ENCODE results near the gene SIPA1L3. TPM values are rescaled to one million over a fixed set of nuclear protein-coding genes. Genes with fewer than 3 reads are reported as not detected.

Gene SIPA1L3
- total and polyA plus RNA-seq, 12 donors = 2.8 to 24.2 (median 12.3) TPM

DNA sequence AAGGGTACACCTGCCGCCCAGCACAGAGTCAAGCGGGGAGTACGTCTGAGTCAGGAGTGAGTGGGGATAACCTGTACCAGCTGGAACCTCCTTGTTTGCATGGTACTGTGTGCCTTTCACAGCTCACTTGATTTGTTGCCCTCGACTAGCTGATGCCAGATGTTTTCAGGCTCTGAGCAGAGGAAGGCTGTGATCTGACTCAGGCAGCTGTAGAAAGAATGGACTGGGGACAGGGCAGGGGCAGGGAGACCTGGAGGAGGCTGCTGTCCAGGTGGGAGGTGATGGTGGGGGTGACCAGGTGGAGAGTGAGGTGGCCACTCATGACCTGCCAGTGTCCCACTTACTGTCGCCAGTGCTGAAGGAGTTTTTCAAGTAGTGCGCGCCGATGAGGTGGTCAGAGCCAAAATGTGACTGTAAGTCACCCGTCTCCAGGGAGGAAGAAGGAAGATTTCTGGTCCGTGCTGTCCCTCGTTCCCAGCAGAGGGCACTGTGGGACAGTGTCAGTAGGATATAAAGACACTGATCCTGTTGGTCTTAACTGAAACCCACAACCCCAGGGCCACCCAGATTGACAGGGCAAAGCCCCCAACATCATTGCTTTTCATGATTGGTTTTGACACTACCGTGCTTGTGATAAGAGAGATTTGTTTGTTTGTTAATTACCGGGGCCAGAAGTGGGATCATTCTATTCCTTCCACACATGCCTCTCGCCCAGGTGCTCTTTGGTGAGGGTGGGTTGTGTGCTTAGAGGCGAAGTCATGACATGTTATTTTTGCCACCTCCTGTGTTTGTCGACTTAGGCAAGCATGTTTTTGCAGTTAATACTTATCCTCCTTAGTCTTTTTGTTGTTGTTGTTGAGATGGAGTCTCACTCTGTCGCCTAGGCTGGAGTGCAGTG, 188.7 kb downstream of the SIPA1L3 start:
- TF ChIP-seq, protein P1, sequence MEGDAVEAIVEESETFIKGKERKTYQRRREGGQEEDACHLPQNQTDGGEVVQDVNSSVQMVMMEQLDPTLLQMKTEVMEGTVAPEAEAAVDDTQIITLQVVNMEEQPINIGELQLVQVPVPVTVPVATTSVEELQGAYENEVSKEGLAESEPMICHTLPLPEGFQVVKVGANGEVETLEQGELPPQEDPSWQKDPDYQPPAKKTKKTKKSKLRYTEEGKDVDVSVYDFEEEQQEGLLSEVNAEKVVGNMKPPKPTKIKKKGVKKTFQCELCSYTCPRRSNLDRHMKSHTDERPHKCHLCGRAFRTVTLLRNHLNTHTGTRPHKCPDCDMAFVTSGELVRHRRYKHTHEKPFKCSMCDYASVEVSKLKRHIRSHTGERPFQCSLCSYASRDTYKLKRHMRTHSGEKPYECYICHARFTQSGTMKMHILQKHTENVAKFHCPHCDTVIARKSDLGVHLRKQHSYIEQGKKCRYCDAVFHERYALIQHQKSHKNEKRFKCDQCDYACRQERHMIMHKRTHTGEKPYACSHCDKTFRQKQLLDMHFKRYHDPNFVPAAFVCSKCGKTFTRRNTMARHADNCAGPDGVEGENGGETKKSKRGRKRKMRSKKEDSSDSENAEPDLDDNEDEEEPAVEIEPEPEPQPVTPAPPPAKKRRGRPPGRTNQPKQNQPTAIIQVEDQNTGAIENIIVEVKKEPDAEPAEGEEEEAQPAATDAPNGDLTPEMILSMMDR (IDR thresholded peaks at IDR 0.05) = peak; percentile 45 to 80 (median 71)
- peaks cover 0 to 8% (median 0%) of the 10 kb centered on the region in 11 donors for H3K9me3 ChIP-seq
- H3K36me3 ChIP-seq = peaks cover 0 to 22% (median 9%) of the 10 kb centered on the region in 9 donors
- peak; percentile 59 to 68 for DNase-seq
- no peaks in the 10 kb centered on the region for H3K27me3 ChIP-seq
- no peak overlapping the region for H3K27ac ChIP-seq
- intact Hi-C loops (cut with DNase I) = loop anchor here in 8 of 10 donors (2.0 to 10.0 kb wide), 5 partner anchors 188 to 198 kb away; partner anchors contain the start of genes SIPA1L3 (in 4 of the 8) and WDR87 (in 4 of the 8)
- no peak overlapping the region for H3K4me3 ChIP-seq
- H3K4me1 ChIP-seq = peaks cover 0 to 17% (median 0%) of the 10 kb centered on the region in 9 donors
- 46 to 50% methylated on average over 17 of the region's 17 CpGs for WGBS, 2 donors
- peak in 6 of 8 donors; percentile 50 to 76 (median 62) for ATAC-seq

DNA sequence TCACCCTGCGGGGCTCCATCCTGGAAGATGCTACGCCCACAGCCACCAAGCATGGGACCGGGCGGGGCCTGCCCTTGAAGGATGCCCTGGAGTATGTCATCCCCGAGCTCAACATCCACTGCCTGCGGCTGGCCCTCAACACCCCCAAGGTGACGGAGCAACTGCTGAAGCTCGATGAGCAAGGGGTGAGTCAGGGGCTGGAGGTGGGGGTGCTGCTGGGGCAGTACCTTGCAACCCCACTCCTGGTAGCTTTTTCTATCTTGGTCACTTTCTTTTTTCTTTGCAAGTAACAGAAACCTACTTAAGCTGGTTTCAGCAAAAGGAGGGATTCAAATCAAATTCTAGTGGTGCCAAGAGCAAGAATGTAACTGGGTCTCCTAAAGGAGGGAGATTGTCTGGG, 193.0 kb downstream of the SIPA1L3 start:
- ATAC-seq = no peak
- intact Hi-C loops (cut with DNase I) = loop anchor here in 5 of 10 donors (5.0 to 10.0 kb wide), 3 partner anchors 193 to 203 kb away; partner anchors contain the start of genes SIPA1L3 (in 4 of the 5) and WDR87 (in 4 of the 5)

DNA sequence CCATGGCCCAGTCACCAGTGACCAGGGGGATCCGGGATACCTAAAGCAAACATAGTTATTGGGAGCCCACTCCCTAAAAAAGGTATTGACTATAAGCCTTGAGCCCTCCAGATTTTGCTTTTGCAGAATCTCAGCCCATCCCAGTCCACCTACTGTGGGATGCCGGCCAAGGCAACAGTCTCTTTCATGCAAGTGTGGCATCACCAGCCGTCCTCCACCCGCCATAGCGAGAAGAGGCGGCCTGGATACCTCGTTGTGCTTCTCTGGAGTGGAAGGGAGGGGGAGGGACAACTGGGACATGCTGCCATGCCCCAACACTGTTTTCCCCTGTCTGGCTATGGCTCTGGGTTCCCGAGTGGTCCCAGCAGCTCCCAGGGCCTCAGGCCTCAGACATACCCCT, 193.6 kb downstream of the SIPA1L3 start:
- Histone ChIP-seq H3K27me3 (no peaks in the 10 kb centered on the region), H3K4me3 (no peak overlapping the region), H3K36me3 (peaks cover 0 to 46% (median 13%) of the 10 kb centered on the region in 9 donors), H3K4me1 (peaks cover 0 to 3% (median 0%) of the 10 kb centered on the region in 9 donors), H3K27ac (no peak overlapping the region), H3K9me3 (peaks cover 0 to 8% (median 0%) of the 10 kb centered on the region in 11 donors)
- intact Hi-C loops (cut with DNase I) = no loop called here
- TF ChIP-seq, protein P1 (IDR thresholded peaks at IDR 0.05) = no peak
- ATAC-seq (no peak), DNase-seq (no peak)
- 96 to 97% methylated on average over 8 of the region's 8 CpGs for WGBS, 2 donors

More for the DNA sequence above, 193.0 kb downstream of the SIPA1L3 start:
- TF ChIP-seq, protein P1 (IDR thresholded peaks at IDR 0.05) = no peak
- H3K9me3 ChIP-seq = peaks cover 0 to 8% (median 0%) of the 10 kb centered on the region in 11 donors
- DNase-seq = no peak
- whole genome bisulfite sequencing, 2 donors = 98% methylated on average over 8 of the region's 8 CpGs
- peaks cover 0 to 5% (median 0%) of the 10 kb centered on the region in 9 donors for H3K4me1 ChIP-seq
- no peak overlapping the region for H3K4me3 ChIP-seq
- H3K27me3 ChIP-seq = no peaks in the 10 kb centered on the region
- H3K27ac ChIP-seq = no peak overlapping the region
- peaks cover 0 to 40% (median 13%) of the 10 kb centered on the region in 9 donors for H3K36me3 ChIP-seq

DNA sequence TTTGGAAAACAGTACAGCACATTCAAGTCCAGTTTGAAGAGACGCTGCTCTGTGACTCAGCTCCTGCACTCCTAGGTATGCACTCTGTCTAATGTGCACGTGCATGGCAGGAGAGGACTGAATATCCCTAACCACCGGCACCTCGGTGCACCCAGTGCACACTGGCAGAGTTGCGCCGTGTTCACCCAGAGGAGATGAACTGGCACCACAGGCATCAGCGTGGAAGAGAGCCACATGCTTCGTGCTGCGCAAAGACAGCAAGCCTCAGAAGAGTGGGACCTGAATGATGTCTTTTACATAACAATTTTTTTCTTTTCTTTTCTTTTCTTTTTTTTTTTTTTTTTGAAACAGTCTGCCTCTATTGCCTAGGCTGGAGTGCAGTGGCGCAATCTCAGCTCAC, 194.7 kb downstream of the SIPA1L3 start:
- peaks cover 0 to 8% (median 0%) of the 10 kb centered on the region in 11 donors for H3K9me3 ChIP-seq
- ATAC-seq (no peak), DNase-seq (no peak)
- no peaks in the 10 kb centered on the region for H3K27me3 ChIP-seq
- WGBS, 2 donors = 95 to 97% methylated on average over 10 of the region's 10 CpGs
- TF ChIP-seq, protein P1 (IDR thresholded peaks at IDR 0.05) = no peak
- H3K4me1 ChIP-seq = no peaks in the 10 kb centered on the region
- H3K27ac ChIP-seq = no peak overlapping the region
- intact Hi-C loops (cut with DNase I) = no loop called here
- peaks cover 0 to 55% (median 13%) of the 10 kb centered on the region in 9 donors for H3K36me3 ChIP-seq
- no peak overlapping the region for H3K4me3 ChIP-seq
